GM23248 (cell line): Measurements from ENCODE around the gene TTC4.

ENCODE experiments used
- EZH2 ChIP-seq: fragments of 200-600 bp; sonication (generic); IDR thresholded peaks from 2 replicates; pipeline ENCODE4 v1.6.1; 2018; ENCODE audit warnings: antibody characterized with exemption, mild to moderate bottlenecking; ENCODE audit not compliant: insufficient read depth, poor library complexity, severe bottlenecking
- EZH2phosphoT487 ChIP-seq: fragments of 200-600 bp; sonication (generic); IDR thresholded peaks from 2 replicates; pipeline ENCODE4 v1.6.1; 2018; ENCODE audit warnings: antibody characterized with exemption, moderate library complexity, mild to moderate bottlenecking, low read depth; ENCODE audit not compliant: insufficient read depth

GRCh38 chr1:54723985-54724384 is 8.3 kb downstream of the TTC4 start:
- TF ChIP-seq EZH2: no peak
- no peak for TF ChIP-seq EZH2phosphoT487
